Activated CD4-positive, alpha-beta T cell treated with anti-CD3 and anti-CD28 coated beads for 24 hours (primary cell): Measurements from ENCODE around the gene SLC6A5.

Source experiments
- DNase-seq, 2 donors: peaks; one replicate each; pipeline ENCODE4 v3.0.0-alpha.2; 2020; ENCODE audit warnings: low read depth in 2 of 2

SLC6A5 gene

DNA sequence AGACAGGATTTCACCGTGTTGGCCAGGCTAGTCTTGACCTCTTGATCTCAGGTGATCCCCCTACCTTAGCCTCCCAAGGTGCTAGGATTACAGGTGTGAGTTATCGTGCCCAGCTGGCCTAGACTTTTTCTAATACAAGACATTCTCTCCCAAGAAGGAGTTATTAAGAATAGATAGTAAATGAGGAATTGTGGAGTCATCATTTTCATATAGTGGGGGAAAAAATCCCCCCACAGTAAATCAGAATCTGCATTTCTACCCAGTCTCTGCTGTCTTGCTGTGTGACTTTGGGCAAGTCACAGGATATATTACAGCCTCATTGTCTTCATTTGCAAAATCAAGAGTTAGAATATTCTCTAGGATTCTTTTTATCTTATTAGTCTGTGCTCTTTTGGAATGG lies 21.6 kb downstream of the SLC6A5 start:
- no peak for DNase-seq

DNA sequence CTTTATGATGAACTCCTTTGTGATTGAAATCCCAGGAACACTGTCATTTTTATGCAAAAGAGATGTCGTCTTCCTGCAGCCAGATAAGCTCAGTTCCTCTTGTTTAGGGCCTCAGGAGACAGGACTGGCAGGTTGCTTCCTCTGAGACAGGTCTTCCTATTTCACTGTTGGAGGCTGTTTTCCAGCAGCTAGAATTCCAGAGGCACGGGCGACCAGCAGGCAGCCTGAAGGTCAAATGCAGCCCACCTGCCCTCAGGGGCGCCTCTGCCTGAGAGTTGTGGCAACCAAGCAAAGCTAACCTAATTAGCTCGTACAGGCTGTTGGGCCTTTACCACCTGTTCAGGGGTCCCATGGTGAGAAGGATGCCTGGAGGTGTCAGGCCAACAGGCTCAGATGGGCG lies 22.3 kb downstream of the SLC6A5 start:
- no peak for DNase-seq

DNA sequence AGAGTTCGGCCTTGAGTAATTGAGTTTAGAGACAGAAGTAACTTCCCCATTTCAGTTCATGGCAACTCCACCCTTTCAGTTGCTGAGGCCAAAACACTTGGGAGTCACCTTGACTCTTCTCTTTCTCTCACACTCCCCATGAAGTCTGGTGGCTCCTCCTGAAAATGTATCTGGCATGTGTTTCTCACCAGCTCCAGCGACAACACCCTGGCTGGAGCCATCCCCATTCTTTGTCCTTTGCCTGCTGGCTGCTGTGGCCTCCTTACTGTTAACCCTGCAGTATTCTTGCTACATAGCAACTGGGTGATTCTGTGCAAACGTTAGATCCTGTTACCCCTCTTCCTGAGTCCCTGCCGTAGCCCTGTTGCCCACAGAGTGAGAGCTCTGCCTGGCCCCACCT lies 23.8 kb downstream of the SLC6A5 start:
- DNase-seq, result no peak

DNA sequence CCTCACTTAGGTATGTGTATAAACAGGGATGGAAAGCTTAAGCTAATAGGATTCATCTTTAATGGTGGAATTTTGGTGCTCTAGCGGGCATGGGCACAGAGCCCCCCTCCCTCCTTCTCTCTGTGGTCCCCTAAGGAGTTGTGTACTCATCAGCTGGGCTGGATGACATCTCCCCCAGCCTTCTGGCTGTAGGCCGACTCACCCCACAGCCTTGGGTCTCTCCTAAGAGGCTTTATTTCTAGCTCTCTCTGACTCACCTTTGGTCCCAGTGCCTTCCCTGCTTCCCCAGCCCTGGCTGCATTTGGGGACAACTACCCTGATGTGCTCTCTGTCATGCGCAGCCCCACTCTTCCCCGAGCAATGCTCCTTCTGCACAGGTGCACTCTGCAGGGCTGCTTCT lies 26.9 kb downstream of the SLC6A5 start:
- no peak for DNase-seq

DNA sequence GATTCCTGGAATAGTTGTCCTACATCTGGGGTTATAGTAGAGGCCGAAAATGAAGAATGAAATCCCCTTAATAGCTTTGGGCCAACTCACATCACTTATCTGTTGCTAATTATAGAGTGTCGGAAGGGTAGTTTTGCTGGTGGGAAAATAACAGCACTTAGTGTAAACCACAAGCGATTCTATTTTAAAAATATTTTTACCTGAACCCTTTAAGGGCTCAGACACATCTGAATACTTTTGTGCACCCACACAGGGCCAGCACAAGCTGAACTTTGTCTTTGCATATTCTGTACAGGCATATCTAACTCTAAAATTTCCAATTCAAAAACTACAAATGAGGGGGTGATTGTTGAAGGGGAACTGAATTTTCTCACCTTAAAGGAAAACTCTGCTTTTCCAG lies 27.6 kb downstream of the SLC6A5 start:
- no peak for DNase-seq

DNA sequence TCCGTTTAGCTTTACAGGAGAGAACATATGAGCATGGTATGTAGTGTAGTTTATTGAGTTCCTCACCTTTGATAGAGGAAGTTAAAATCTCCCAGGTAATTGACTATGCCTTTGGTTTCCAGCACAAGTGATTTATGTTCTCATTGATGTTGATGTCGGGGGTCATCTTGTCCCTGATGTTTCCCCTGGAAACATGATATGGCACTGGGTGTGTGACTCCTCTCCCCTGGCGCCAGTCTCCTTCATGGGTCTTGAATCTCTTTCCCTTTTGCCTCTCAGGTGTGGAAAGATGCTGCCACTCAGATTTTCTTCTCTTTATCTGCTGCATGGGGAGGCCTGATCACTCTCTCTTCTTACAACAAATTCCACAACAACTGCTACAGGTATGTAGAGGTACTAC lies 28.3 kb downstream of the SLC6A5 start:
- DNase-seq, result no peak

DNA sequence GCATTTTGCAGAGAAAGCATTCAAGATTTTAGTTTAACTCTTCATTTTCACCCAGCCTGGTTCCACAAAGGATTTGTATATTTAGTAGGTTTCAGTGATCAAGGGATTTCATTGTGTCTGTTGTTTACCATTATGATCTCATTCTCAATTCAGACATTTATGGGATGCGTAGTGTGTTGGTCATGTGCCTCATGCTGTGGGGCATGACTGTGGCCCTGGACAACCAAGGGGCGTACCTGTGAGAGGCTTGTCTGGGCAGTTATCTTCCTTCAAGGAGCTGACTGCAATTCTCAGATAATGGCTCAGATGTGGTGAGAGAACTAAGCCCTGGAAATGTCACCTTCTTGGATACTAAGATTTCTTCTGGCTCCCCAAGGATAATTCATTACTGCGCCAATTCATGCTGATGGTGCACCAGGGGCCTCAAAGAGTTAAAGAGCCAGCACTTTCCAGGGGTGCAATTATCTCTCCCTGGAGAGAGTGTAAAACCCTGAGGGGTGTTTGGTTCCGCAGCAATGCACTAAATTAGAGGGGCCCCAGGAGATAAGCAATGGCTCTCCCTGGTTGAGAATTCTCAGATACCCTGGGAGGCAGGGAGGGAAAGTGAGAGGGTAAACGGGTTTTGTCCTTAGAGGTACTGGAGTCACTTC lies 32.2 kb downstream of the SLC6A5 start:
- no peak for DNase-seq

DNA sequence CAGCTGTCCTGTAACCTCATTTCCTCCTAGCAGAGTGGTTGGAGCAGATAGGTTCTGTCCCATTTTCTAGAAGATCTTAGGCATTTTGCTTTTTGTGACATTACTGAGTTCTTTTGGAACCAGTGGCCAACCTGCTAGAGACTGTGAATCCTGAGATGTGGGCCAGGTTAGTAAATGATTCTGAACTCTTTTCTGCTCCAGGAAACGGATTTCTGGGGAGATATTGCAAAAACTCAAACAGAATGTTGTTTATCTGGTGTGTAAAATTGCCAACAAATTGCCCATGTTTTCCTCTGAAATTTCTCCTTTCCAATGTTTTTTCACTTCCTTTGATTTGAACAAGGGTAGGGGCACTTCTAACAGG lies 32.7 kb downstream of the SLC6A5 start:
- DNase-seq, result no peak

DNA sequence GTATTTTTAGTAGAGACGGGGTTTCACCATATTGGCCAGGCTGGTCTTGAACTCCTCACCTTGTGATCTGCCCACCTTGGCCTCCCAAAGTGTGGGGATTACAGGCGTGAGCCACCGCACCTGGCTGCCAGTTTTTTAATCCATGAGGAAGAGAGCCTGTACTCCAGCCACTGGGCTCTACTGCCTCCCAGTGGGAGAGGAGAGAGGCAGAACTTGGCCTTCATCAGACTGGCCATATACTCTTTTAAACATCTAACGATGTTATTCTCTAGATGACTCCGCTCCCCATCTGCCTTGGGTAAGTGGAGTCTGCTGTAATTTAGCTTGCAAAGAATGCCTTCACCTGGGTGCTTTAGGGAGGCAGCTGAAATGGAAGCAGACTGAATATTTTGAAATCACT lies 34.6 kb downstream of the SLC6A5 start:
- DNase-seq, result no peak

DNA sequence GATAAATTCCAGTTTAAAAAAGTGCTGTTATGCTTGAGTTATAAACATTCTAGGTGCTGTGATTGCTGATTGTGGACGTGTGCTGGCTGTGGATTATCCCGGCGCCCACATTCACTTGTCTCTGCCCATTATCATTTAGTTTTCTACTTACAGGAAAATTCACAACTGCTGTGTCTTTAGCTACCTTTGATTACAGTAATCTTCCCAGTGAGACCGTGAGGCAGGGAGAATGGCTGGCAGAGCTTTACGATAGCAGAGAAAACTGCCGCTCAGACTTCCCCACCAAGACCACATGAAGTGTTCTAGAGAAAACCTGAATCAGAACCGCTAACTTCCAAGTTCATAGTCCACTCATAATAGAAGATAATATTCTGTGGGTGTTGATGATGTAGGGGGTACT lies 35.4 kb downstream of the SLC6A5 start:
- no peak for DNase-seq

DNA sequence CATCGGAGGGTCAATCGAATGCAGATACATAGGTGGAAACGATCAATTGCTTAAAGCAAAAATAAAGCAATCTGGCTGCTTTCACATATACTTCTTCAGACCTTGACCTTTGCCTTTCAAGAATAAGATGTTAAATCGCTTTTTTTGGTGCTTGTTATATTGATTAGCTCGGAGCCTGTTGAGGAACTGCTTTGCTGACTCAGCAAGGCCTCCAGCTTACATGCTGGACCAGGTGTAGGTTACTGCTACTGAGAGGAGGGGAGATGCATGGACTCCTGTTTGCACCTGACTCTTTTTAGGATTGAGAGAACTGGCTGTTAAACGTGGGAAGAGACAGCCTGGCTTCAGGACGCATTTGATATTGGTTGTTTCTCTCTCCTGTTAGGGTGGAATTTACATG lies 38.7 kb downstream of the SLC6A5 start:
- DNase-seq, result no peak

DNA sequence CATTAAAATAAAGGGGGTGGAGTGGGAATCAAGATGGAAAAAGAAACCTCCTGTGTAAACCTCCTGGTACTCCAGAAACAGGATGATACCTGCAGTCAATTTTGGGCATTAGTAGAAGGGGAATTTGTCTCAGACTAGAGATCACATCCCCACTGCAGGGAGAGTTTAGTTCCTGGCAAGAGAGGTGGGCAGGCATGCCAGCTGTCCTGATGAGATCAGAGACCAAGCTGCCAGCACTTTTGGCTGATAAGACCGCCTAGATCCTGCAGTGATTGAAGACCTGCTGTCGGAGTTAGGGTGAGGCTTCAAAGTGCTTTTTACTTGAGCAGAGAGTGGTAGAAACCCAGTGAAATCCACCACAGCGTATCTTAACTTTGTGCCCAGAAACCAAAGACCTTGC lies 40.3 kb downstream of the SLC6A5 start:
- DNase-seq, result no peak

DNA sequence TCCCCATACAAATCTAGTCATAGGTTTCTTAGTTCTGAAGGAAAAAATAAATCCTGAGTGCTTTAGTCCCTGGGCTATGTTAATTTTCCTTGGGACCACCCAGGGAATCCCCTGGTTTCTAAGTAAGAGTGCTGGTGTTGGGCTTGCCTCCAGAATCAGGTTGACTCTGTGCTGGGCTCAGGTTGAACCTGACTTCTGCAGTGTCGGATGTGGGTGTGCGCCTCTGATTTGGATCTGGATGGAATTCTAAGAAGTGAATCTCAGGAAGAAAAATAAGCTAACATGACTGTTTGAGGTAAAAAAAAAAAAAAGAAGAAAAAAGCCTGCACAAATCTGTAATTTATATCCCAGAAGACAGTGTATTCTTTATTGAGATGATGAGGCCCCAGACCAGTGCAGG lies 41.0 kb downstream of the SLC6A5 start:
- no peak for DNase-seq

DNA sequence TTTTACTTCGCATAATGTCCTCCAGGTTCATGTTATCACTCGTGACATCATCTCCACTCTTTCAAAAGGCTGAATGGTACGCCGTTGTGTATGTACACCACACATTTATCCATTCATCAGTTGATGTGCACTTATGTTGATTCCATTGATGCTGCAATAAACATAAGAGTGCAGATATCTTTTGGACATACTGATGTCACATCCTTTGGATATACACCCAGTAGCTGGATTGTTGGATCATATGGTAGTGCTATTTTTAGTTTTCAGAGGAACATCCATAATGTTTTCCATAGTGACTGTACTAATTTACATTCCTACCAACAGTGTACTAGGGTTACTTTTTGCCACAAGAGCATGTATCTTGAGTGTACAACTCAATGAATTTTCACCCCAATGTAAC lies 45.0 kb downstream of the SLC6A5 start:
- no peak for DNase-seq

DNA sequence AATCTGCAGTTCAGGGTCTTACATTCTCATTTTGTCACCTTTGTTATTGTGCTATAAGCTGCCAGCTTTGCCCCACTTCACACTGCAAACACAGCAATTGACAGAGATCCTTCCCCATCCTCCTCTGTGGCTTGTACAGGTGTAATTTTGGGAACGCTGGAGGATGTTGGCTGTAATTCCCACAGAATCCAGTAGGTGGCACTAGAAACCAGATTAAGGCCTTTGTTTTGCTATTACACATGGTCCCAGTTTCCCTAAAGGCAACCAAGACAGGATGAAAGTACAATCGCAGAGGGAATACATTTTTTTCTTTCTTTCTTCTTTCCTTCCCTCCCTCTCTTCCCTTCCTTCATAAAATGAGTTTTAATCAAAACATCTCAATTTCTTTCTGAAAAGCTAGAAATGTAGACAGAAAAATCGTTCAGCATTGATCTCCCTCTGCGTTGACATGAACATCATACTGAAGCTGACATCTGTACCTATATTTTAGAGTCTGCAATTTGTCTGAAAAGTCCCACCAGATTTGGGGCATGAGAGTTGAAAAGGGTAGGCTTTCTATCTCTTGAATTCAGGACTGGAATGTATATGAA lies 48.7 kb downstream of the SLC6A5 start:
- peak in 1 of 2 donors; percentile 25 for DNase-seq

DNA sequence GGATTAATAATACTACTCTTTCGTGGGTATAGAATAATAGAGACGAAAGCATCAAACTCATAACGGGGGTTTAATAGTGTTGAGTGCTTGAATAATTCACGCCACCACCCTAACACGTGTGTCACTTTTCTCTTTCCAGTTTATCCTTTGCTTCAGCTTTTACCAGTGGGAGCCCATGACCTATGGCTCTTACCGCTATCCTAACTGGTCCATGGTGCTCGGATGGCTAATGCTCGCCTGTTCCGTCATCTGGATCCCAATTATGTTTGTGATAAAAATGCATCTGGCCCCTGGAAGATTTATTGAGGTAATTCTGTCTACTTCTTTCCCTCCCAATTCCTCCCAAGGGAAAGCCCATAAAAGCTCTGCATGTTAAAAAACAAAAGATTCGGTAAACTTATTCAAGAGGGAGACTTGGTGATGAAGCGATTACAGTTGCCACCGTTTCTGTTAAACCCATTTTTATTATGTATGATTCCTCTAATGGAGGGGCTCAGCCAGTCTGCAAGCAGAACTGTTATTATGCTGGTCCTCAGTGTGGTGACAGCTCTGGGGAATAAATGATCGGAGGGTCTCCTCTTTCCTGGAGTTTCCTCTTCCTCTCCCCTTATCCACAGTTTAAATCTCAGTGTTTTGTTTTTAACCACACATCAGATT lies 52.9 kb downstream of the SLC6A5 start:
- no peak for DNase-seq

DNA sequence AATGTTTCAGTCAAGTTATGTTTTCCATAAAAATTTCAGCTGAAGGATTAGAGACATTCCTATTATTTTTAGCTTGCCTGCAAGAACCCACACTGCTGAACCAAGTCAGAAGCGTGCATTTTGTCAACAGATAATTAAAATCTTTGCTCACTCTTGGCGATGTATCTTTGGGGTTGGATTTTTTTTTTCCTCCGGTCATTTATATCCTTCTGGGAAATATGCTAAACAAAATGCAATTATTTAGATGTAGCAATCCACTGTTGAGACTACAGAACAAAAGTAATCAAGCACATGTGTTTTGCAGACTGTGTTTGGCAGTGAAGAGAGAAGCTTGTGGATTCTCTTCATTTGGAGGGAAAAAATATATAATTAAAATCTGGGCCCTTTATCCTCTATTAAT lies 54.6 kb downstream of the SLC6A5 start:
- no peak for DNase-seq

DNA sequence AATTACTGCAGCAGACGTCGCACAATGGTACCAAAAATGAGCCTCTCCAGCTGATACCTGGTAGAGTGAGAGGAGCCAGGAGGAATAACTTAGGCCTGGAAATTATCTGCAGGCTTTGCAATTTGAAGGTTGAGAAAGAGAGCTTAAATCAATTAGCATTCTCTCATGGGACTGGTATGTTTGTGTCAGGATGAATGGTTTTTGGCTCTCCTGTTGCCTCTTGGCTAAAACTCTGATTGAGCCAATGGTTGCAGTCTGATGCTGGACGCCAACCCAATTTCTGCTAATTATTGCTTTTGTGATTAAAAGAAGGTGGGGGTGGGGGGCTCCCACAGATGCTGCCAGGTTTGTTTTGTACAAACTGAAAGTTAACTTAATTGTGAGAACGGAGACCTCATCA lies 57.5 kb downstream of the SLC6A5 start:
- DNase-seq, result no peak

DNA sequence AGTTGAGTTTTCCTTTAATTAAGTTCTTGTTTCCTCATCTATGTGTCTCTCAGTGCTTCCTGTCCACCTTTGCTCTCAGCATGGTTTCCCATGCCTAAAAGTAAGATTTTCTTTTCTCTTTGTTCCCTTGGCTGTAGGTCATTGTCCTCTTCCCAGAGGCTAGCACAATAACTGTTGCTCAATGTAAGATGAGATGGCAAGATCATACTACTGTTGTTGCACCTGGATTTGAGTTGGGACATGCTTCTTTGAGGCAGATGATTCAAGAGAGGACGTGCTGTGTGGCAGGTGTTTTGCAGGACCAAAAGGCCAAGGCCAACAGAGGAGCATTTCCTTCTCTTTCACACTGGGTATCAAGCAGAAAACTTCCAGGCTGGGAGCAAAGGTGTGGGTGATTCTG lies 58.7 kb downstream of the SLC6A5 start:
- DNase-seq, result no peak

DNA sequence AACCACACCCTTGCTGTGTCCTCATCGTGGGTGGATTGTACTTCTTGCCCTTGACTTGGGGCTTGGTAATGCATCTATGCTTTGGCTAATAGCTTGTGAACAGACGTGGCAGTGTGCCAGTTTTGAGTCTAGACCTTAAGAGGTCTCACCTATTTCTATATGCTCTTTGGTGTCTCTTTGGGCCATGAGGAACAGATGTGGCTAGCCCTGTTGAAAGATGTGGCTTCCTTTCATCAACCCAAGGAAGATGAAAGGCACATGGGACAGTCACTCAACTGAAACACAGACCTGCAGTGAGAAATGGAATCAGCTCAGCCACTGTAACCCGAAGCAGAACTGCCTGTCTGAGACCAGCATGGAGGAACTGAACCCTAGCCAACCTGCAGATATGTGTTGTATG lies 62.0 kb downstream of the SLC6A5 start:
- DNase-seq, result no peak

DNA sequence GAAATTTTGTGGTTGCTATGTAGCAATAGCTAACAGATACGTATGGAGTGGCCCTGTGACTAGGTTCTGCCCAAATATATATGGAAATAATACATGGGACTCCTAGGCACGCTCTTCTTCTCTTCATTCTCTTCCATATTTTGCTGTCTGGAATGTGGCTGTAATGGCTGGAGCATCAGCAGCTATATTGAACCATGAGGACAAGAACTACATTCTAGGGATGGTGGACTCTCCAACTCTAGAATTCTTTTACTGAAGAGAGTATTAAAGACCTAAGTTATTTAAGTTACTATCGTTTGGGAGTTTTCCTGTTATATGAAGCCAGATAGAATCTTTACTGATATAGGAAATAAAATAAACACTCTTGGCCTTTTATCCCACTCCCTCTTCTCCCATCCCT lies 62.4 kb downstream of the SLC6A5 start:
- no peak for DNase-seq

DNA sequence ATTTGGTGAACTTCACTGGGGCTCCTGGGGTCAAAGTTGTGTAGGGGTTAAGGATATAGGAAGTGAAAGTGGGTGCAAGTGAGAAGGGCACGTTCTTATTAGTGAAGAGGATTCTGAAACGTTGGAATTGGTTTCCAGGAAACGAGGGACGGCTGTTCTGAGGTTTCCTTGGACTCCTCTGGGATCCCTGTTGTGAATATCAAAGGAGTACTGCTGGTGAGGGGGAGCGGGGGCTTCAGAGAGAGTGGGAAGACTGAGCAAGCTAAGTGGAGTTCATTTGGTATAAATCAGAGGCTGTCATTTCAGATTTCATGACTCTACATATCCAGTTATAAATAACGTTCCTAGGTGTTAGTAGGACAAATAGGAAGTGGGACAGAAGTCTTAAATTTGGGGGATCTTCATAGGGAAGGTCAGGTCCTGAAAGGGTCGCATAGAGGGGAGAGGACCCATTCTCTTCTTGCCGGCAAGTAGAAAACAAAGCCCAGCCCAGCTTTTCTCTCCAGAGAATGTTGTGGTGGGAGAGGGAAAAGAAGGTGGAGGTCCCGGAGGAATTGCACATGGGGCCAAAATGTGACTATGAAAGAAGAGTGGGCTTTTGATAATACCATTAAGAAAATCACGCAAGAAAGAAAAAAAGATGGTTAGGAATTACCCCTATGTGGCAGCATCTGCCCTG lies 68.9 kb downstream of the SLC6A5 start:
- DNase-seq, result no peak
